ENCODE measurements around the gene PROKR1.

The PROKR1 gene

GRCh38 chr2:68700560-68700959, 57.2 kb downstream of the PROKR1 start:
- no peak for DNase-seq

GRCh38 chr2:68706637-68707036, 63.3 kb downstream of the PROKR1 start:
- DNase-seq = no peak

Data from stimulated activated naive CD4-positive, alpha-beta T cell (primary cell).